OCI-LY3 (cell line): Measurements from ENCODE around the gene FLOT1.
"Not testable (repeated sequence)": the region's sequence is repeated elsewhere in the genome, so short reads cannot be mapped to it uniquely, and the experiment has no call there.

Experiments
- EZH2phosphoT487 ChIP-seq: fragments of 200-600 bp; shearing (Covaris generic); IDR thresholded peaks from 2 replicates; pipeline ENCODE4 v1.6.1; 2018; ENCODE audit warnings: antibody characterized with exemption, mixed run types, low read depth
- TF ChIP-seq, protein P1 (sequence below): fragments of 200-600, 300-600 bp; sonication (generic); IDR thresholded peaks from 2 replicates; pipeline ENCODE4 v1.5.1; 2014; ENCODE audit warnings: antibody characterized with exemption, low read length, low read depth

DNA sequence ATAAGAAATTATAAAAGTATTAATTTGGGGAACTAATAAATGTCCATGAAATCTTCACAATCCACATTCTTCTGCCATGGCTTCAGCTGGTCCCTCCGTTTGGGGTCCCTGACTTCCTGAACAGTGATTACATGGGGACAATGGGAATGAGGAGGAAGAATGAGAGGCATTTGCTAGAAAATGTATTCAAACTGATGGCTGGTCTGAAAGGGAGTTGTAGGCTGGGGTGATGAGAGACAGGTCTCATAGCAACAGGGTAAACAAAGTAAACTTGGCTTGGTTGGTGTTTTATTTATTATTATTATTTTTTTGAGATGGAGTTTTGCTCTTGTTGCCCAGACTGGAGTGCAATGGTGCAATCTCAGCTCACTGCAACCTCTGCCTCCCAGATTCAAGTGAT lies 23.0 kb upstream of the FLOT1 start:
- TF ChIP-seq, protein P1, sequence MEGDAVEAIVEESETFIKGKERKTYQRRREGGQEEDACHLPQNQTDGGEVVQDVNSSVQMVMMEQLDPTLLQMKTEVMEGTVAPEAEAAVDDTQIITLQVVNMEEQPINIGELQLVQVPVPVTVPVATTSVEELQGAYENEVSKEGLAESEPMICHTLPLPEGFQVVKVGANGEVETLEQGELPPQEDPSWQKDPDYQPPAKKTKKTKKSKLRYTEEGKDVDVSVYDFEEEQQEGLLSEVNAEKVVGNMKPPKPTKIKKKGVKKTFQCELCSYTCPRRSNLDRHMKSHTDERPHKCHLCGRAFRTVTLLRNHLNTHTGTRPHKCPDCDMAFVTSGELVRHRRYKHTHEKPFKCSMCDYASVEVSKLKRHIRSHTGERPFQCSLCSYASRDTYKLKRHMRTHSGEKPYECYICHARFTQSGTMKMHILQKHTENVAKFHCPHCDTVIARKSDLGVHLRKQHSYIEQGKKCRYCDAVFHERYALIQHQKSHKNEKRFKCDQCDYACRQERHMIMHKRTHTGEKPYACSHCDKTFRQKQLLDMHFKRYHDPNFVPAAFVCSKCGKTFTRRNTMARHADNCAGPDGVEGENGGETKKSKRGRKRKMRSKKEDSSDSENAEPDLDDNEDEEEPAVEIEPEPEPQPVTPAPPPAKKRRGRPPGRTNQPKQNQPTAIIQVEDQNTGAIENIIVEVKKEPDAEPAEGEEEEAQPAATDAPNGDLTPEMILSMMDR = not testable (repeated sequence)
- not testable (repeated sequence) for TF ChIP-seq EZH2phosphoT487
